ENCODE results near the gene MBNL2.

- TF ChIP-seq EZH2 (IDR thresholded peaks at IDR 0.05; ENCODE audit: insufficient read depth, poor library complexity, severe bottlenecking) (no peak), EZH2phosphoT487 (IDR thresholded peaks at IDR 0.05; ENCODE audit: insufficient read depth, low read depth) (no peak)
These were observed 201.3 kb downstream of the MBNL2 start for GRCh38 chr13:97423300-97424045.
